Dedifferentiated amniotic fluid mesenchymal stem cell (primary cell): ENCODE measurements around the gene ACTR3.

Experiments
- DNase-seq: peaks from one replicate; pipeline ENCODE4 v3.0.0-alpha.2; 2016; ENCODE audit errors: extremely low spot score

The ACTR3 gene

DNA sequence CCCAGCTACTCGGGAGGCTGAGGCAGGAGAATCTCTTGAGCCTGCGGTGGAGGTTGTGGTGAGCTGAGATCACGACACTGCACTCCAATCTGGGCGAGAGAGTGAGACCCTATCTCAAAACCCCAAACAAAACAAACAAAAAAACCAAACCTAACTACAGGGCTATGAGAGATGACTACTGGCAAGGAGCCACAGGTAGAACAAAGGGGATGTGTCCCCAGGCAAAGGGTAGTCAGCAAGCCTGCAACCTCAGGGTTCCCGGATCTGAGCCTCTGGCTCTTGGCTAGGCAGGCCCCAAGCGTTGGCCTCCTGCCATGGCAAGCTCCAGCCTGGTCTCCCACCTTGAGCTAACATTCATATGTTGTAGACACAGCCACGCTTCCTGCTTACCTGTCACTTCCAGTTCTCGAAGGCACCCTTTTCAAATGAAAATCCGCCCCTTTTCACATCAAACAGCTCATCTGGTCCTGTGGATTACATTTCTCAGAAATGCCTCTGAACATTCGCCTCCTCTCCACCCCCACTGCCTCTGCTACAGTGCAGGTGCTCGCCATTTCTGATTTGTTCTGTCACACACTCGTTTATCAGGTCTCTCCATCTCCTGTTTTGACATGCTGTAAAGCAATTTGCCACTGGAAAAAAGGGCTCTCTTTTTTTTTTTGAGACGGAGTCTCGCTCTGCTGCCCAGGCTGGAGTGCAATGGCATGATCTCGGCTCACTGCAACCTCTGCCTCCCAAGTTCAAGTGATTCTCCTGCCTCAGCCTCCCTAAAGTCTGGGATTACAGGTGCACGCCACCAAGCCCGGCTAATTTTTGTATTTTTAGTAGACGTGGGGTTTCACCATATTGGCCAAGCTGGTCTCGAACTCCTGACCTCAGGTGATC is 13.1 kb upstream of the ACTR3 start:
- DNase-seq, result no peak

- DNase-seq, result peak; percentile 28
Measured at GRCh38 chr2:113877711-113878598, 11.9 kb upstream of the ACTR3 start.

- DNase-seq, result no peak
Measured at GRCh38 chr2:113878743-113879142, 11.1 kb upstream of the ACTR3 start.

DNA sequence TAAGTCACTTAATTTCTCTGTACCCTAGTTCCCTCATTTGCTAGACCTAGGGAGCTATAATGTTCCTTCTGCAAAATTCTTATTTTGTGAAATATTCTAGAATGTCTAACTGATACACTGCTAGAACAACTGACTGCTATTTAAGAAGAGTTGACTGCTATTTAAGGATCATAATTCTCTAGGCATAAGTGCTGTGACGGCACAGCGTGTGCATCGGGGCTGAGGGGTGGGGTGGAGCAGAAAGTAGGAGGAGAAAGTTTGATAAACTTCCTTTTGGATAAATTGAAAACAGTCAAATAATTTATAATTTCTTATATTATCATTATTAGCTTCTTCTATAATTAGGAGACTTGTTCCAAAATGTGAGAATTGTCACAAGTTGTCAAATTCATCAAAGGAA is 10.4 kb upstream of the ACTR3 start:
- DNase-seq, result no peak

- peak; percentile 38 for DNase-seq
Measured at GRCh38 chr2:113886479-113887008, 3.3 kb upstream of the ACTR3 start.

DNA sequence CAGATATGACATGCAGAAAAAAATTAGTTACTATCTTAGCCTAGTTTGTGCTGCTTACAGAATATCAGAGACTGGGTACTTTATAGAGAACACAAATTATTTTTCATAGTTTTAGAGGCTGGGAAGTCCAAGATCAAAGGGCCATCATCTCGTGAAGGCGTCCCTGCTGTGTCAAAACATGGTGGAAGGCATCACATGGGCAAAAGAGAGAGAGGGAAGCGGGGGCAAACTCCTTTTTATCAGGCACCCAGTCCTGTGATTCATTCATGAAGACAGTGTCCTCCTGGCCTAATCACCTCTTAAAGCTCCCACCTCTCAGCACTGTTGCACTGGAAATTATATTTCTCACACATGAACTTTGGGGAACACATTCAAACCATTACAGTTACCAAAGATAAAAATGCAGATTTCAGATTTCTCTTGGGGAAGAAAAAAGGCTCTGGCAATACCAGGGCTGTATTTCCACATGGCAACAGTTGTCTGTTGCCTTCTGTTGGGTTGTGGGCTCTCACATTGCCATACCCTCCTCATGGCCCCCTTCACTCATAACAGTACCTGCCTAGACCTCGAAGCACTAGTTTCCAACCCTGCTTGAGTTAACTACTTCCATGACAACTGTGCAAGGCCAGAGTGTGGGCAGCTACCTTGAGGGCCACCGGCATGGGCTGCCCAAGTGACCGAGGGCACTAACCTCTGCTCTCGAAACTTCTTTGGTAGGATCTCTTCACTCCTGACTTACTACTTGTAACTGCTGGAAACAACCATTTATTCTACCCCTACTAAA is 2.7 kb upstream of the ACTR3 start:
- DNase-seq, result no peak

- DNase-seq, result no peak
Measured at GRCh38 chr2:113888641-113889470, 1.0 kb upstream of the ACTR3 start.

- peak; percentile 76 for DNase-seq
Measured at GRCh38 chr2:113890253-113891235, 655 bp downstream of the ACTR3 start.

GRCh38 chr2:113891265-113891959 is 1.5 kb downstream of the ACTR3 start:
- no peak for DNase-seq

- DNase-seq, result no peak
Measured at GRCh38 chr2:113892004-113892710, 2.3 kb downstream of the ACTR3 start.

- DNase-seq, result peak; percentile 95
Measured at GRCh38 chr2:113894156-113894743, 4.4 kb downstream of the ACTR3 start.

DNA sequence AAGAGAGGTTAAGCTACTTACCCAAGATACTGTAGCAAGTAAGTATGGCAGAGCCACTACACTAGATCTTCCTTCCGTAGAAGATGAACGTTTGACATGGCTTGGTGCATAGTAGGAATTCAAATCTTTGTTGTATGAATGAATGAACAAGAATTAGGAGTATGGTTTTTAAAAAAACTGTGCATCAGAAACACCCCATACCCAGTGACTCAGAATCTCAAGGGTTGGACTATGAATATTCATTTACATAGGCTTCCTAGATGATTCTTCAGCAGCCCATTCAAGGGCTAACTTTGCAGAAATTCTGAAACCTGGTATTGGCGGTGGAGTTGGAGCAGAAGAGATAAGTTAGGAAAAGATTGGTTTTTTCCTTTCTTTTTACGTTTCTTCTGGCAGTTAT is 5.4 kb downstream of the ACTR3 start:
- DNase-seq, result no peak

DNA sequence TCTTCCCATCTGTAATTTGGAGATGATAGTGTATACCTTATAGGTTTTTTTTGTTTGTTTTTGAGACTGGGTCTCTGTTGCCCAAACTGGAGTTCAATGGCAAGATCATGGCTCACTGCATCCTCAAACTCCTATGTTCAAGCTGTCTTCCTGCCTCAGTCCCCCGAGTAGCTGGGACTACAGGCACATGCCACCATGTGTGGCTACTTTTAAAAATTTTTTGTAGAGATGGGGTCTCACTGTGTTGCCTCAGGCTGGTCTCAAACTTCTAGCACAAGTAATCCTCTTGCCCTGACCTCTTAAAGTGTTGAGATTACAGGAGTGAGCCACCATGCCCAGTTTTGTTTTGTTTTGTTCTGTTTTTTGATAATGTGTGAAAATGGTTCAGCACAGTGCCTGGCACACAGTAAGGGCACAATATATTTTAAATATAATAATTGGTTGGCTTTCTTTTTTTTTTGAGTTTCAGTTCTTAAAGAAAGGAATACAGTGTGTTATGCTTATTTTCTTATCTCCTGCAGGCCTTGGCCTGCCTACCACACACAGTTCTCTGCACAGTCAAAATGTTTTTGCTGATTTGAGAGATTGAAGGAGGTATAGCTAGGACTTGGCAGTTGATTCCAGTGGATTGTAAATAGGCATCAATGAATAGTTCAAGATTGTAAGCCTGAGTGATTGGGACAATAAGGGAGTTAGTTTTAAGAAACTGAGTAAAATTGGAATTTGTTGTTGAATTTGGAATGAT is 6.1 kb downstream of the ACTR3 start:
- DNase-seq, result no peak

- DNase-seq, result no peak
Measured at GRCh38 chr2:113896791-113897190, 6.9 kb downstream of the ACTR3 start.

DNA sequence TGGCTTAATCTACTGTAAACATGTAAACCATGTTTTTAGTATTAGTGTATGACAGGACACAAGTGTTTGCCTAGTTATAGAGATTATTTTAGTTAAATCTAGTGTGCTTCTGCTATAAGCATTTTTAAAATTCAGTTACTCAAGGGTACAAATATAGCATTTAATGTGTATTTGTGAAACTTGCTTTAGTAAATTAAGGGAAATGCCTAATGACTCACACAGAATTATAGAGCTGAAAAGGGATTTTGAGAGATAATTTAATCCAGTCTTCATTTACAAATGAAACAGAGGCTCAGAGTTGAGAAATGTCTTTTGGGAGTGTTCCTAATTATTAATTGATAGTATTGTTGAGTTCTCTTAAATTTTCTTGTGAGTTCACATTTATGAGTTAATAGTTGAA is 8.2 kb downstream of the ACTR3 start:
- no peak for DNase-seq

GRCh38 chr2:113899166-113899565 is 9.3 kb downstream of the ACTR3 start:
- no peak for DNase-seq

- no peak for DNase-seq
Measured at GRCh38 chr2:113901943-113902342, 12.1 kb downstream of the ACTR3 start.
